NOMO-1 treated with DMSO at 0.1 percent for 48 hours (cell line): ENCODE measurements around the gene KRT78.

Experiments
- DNase-seq: peaks from one replicate; lab custom pipeline; 2025; ENCODE audit not compliant: unreplicated experiment; lab: John Stamatoyannopoulos, UW

The KRT78 gene

DNA sequence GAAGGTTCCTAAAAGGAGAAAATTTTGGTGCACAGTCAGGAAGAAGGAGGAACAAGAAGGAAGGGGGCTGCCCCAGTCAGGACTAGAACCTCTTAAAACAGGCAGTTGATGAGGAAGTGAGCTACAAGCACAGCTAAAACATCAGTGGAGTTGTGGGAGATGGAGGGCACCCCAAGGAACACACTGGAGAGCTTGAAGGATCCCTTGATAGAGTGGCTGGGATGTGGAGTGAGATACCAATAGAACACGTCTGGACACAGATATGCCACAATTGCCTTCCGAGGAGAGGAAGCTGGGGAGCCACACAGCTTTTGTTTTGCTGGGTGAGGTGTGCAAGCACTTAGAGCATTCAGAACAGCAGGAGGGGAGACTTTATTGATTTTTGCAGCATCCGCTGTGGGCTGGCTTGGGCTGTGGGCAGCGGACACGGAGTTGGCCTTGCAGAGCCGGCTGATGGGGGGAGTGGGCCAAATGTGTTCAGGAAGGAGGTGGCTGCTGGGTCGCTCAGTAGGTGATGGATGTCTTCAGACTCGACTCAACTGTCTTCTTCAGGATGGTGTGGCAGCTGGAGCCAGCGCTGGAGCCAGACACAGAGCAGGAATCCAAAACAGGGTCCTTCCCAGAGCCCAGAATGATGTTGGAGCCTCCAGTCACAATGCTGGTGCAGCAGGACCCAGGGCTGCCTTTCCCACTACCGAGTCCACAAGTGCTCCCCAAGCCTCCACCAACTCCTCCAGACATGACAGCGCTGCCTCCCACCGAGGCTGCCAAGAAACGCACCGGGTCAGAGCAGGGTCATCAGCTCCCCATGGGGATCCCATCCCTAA, 10.0 kb downstream of the KRT78 start:
- no peak for DNase-seq

DNA sequence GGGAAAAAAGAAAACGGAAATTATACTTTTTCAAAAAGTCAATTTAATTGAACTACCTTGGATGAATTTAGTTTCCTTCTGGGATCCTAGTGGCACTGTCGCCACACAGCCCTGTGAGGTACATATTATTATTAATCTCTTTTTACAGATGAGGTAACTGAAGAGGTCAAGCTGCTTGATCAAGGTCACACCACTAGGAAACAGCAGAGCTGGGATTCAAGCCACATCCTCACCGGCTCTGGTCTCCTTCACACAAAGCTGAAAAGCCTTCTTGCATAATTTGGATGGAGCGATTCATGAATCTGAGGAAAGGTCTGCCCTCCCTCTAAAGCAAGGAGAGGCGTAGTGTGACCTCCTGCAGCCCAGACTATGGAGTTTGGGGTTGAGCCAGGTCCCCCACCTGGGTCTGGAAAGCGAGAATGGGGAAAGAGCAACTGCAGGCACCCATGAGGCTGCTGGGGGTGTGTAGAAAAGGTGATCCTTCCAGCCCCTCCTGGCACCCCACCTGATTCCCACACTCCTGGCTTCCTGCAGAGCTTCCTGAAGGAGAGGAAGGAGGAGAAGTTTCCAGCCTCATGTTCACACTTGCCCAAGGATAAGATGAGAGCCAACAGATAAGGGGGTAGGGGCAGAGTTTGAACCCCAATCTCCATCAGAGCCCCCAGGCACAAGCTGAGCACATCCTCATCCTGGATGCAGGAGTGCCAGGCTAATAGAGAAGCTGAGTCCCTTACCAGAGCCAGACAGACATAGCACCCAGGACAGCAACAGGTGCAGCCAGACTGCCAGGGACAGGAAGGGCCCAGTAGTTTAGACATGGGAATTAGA, 10.8 kb downstream of the KRT78 start:
- no peak for DNase-seq

DNA sequence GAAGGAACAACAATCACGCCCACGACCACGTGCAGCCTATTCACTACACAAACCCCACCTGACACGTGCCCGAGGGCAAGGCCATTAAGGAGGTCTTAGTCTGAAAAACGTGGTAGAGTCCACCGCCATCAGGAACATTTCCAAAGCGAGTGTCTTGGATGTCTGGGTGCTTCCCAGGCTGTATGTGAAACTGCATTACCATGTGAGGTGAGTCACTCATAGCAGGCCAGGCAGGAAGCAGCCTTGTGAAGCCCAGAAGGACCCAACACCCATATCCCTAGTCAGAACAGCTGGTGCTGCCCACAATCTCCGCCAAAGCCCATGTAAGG, 11.4 kb downstream of the KRT78 start:
- no peak for DNase-seq

DNA sequence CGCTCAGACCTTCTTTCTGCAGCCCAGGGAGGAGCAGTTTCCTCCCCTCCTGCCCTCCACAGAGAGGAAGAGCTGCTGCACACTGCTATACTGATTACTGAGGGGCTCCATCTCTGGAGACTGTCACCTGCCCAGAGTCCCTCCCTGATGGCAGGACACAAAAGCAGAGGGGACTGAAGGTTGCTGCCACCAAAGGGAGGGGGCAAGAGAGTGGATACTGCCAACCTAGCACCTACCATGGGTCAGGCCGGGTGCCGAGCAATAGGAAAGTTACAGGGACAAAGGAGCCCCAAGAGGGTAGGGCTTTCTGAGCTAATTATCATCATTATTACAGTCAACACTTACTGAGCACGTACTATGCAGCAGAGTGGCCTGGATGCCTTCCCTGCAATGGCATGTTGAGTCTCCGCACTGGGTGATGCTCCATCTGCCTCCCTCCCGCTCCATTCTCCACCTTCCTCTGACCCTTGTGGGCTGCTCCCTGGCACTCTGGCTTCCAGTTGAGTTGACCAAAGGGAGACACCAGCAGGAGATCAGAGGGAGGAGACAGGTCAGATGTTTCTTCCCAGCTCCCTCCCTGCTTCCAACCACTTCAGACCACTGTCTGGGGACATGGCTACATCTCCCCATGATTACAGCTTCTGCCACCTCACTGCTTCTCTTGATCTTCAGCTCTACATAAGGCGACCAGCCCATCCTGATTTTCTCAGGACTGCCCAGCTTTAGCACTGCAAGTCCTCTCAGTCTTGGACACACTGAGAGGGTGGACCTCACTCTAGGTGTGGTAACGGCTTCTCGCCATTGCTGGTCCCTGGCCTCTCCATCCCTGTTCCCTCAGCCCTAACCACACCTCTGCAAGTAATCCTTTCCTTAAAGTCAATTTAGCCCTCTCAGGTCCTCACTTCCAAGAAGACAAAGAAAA, 12.0 kb downstream of the KRT78 start:
- DNase-seq = no peak

DNA sequence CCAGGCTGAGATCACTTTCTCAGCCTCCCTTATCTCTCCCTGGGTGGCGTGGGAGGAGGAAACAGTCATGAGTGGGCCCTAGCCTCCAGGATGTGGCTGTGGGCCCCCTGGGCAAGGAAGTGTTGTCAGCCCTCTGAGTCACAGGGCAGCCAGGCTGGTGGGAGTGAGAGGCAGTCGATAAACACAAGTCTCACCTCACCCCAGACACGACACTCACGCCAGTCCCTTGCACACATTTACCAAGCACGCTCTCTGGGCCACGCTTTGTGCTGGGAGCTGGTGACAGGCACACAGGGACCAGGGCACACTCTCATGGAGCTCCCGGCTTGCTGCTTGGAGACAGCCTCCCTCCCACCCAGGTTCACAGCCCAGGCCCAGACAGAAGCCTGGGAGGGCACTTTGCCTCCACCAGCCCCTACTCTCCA, 12.7 kb downstream of the KRT78 start:
- peak; percentile 19 for DNase-seq

DNA sequence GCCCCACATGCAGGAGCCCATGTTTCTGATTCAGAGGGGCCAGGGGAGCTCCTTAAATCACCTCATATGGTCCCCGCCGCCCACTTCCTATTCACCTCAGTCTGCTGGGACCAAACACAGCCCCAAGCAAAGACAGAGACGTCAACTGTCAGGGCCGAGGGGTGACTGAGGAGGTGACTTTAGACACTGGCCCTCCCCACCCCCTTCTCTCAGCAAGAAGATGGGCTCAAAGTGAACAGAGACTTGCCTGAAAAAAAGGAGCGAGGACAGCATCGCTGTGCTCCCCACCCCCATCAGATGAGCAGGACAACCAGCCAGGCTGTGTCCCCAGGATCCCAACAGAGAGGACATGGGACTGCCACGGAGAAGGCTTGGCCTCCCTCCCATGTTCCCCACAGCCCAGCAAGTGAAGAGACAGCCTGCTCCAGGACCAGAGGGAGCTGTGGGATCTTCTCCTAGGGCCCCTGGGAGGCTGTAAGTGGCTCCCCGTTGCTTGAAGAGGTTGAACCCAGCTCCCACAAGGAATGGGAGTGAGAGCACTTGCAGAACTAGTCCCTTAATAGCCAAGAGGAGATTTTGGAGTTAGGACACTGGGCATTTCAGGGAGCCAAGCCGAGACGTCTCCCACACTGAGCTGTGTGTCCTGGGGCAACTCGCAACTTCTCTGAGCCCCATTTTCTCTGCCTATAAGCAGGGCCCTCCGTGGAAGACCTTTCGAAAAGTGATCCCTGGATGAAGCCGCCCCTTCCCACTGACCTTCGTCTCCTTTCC, 13.3 kb downstream of the KRT78 start:
- DNase-seq = no peak

DNA sequence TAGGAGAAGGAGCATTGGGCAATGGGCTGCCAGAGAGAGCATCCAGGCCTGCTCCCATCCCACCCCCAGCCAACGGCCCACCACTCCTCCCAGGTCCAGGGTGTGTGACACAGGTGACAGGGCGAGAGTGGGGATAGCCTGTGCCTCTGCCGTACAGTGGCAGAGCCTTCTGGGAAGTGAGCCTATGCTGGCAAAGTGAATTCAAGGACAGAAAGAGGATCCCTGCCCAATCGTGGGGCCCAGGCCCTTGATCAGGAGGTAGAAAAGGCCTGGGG, 14.1 kb downstream of the KRT78 start:
- DNase-seq = no peak

DNA sequence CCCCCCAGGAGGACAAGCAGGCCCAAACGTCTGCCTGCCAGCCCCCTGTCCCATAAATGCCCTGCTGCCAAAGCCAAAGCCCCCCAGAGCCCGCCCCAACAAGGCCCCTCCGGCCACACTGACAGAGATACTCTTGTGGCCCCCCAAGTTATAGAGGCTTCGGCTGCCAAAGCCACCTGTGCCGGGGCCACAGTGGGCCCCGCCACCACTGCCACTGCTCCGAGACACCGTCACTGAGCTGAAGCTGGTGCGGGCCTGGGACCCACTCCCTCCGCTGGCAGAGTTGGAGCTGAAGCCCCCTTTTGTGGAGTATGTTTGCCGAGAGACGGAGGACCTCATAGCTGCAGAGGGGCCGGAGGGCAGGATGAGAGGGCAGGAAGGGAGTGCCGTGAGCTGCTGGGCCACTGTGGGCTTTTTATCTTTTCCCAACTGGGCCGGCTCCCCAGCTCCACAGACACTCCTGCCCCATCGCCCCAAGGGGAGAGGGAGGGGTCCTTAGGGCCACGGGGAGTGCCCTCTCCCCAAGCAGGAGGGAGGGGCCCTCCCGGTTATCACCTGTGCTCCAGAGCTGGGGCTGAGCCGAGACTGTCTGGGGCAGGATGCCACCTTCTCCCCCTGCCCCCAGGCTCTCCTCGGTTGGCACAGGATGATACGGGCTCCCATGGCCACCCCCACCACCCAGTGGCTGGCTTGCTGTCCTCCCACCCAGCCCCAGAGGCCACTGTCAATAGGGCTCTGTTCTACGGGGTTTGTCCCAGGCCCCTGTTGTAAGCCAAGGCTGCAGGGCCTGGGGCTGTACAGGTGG, 14.7 kb downstream of the KRT78 start, which contains the start of gene KRT79:
KRT79 (minus strand) TSS at position 390 of the 805 bp plus-strand sequence; CDS start at position 339, 51 bp downstream.
- DNase-seq = no peak

DNA sequence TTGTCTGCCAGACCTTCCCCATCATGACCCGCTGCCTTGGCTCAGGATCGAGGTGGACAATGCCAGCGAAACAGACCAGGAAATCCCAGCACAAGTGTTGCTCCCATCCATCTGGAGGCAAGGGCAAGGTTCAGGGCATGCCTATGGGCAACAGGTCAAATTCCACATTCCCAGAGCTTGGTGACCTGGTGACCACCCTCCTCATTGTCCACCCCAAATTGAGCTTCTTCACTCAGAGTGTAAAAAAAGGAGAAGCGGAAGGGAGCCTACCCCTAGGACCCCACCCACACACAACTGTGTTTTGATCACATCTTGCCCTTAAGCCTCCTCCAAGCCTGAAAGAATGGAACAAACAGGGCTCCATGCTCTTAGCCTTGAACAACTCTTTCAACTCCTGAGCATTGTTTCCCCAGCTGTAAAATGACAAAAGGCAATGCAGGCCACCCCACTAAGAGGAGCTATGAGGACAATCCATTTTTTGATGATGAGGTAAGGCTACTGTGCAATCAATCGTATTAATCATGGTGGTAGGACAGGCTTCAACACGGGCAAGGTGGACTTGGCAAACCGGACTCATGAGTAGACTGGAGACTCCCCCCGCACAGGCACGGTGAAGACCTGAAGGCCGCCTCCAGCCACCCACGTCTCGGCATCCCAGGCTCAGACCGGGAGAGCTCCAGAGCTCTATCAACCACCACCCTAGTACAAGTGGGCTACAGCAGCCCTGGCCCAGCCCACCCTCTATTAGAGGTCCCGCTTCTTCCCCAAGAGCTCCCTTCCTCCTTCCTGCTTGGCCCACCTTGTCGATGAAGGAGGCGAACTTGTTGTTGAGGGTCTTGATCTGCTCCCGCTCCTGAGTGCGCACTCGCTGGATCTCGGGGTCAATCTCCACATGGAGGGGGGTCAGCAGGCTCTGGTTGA, 15.5 kb downstream of the KRT78 start:
- no peak for DNase-seq

DNA sequence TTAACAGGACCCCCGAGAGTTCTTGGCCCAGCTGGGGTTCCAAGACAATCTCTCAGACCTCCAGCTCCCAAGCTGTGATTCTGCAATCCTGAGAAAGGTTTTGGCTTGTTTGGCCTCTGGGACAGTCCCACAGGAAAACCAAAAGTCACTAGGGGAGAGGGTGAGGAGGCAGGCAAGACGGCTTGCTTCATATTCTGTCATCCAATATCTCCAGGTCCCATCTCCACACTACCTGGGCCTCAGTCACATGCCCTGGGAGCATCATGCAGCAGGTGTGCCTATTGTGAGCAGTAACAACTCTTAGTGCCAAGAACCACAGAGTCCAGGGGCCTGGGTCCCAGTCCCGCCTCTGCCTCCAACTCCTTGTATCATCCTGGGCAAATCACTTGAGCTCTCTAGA, 16.3 kb downstream of the KRT78 start:
- DNase-seq = no peak

DNA sequence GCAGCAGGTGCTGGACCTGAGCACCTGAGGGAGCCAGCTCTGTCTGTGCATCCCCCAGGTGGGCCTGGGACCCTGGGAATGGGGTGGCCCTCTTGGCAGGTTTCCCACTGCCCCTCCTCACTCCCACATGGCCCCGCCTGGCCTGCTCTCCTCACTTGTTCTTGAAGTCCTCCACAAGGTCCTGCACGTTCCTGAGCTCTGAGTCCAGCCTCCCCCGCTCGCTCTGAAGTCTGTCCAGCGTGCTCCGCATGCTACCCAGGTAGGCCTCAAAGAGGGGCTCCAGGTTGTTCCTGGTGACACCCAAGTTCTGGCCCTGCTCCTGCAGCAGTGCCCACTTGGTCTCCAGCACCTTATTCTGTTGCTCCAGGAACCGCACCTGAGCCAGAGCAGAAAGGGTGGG, 17.5 kb downstream of the KRT78 start:
- no peak for DNase-seq

DNA sequence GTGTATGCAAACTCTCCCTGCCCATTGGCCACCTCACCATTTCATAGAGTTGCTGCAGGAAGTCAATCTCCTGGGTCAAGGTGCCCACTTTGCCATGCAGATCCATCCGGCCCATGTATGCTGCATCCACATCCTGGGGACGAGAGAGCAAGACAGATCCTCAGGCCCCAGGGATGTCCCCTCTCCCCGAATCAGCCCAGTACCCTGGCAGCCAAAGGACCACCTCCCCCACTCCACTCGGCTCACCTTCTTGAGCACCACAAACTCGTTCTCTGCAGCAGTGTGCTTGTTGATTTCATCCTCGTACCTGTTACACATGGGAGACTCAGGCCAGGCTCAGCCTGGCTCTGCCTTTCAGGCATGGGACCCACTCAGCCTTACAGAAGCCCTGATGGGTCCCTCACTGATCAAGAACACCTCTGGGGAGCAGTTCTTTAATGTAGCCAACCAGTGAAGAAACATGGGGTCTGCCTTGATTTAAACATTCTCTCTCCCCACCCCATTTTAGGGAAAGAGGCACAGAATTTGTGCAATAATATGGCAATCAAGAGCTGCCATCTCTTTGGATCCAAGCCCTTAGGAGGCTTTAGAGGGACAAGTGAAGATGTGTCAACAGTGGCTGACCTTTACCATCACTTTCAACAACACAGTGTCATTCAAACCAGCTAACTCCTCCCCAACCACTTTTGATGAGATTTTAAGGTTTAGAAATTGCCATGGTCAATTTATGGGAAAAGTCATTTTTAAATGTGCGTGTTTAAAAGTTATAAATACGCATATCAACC, 18.6 kb downstream of the KRT78 start:
- DNase-seq = no peak

DNA sequence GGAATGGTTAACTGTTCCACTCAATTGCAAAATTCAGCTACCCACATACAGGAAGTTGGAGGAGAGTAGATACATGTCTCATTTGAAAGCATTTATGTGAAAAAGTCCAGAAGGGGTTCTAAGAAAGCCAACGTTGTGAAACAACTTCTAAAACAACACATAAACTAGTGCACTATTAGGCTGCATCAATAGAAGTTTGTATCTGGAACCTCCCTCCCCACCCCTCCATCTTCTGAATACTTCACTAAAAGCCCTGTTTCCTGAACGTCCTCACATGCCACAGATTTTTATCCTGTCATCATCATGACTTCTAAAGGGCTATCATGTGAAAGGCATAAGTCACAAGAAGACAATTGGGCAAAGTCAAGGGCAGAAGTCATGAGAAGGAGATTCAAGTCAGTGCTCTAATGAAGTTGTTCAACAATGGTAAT, 20.2 kb downstream of the KRT78 start:
- no peak for DNase-seq

DNA sequence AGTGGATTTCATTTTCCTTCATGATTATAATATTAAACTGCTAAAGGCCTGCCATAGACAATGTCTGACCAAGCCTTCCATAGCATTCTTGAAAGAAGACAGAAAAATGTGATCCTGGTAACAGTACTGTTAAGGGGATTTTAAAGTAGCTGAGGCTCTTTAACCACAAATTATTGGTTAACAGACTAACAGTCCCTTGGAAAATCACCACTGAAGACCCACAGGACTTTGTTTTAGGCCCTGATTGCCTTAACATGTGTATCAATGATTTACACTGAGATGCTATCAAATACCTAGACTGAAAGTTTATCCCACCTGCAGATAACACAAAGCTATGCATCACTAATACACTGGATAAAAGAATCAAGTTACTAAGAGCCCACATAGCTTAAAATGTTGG, 20.6 kb downstream of the KRT78 start:
- no peak for DNase-seq

DNA sequence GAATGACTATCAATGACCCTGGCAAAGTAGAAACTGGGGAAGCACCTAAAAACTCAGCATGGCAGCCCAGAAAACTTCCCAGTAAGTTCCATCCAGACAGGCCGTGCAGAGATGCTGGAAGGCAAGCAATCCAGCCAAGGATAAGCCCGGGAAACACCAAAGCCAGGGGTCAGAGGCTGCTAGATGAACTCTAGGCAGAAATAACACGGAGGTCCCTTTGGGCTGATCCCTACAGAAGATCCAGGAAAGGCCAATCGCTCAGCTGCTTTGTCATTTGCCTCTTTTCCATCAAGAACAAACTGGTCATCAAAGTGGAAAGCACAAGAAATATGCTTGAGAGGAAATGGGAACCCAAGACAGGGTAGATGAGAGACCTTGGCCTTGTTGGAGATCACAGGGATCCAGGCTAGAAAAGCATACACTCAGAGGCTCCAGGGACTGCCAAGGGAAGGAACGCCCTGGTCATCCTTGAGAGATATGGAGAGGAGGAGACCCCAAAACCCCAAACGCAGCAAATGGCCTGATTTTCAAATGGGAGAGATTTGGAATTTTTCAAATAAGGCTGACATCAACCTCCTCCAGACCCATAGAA, 21.2 kb downstream of the KRT78 start:
- no peak for DNase-seq

DNA sequence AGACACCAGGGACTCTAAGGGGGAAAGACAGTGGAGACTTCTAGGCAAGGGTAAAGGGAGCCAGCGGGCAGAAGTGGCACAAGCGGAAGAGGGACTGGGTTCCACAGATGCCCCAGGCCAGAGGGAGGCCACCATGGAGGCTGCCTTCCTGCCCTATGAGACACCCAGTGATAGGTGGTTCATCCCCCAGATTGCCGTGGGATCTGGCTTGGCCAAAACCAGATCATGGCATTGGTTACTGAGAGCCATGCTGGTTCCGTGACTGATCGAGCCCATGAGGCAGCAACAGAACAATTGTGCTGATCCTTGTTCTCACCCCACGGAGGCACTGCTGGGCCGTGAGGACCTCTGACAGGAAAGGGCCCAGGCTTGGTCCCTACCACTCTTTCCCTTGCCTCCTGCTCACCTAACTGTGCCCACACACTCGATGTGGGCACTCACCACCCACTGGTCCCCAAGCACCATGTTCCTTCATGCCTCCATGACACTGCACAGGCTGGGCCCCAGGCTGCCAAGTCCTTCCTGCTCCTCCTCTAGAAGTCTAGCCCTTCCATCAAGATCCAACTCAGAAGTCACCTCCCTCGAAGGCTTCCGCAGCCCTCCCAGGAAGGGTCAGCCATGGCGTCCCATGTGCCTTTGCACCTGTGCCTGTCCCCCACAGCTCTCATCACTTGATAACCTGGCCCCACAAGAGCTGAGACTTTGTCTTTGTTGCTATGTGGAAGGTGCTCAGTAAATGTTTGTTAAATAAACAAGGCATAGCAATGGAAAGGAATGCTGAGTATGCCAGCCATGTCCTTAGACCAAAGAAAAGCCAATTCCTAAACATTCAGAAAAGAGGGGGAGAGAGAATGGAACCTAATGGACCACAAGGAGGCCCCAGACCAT, 21.9 kb downstream of the KRT78 start:
- no peak for DNase-seq

DNA sequence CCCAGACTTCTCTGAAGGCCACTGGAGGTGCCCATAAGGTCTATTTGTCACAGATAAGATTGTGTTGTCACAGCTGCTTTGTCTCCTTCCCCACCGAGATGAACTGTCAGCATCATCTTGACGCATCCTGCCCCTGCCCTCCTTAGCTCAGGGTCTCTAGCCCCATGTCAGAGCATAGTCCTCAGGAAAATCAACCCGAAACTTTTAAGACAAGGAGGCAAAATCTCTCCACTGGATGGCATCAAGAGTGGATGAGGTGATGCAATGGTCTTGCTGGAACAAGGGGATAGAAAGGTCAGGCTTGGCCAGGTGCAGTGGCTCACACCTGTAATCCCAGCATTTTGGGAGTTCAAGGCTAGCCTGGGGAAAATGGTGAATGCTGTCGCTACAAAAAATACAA, 22.8 kb downstream of the KRT78 start:
- no peak for DNase-seq
